HG02973 (cell line): ENCODE measurements around the gene DCC.

ENCODE experiments used
- ATAC-seq: cut with Tn5 transposase; IDR thresholded peaks from one replicate; pipeline ENCODE4 v1.9.1; 2021; ENCODE audit warnings: moderate library complexity; ENCODE audit not compliant: unreplicated experiment

The DCC gene

DNA sequence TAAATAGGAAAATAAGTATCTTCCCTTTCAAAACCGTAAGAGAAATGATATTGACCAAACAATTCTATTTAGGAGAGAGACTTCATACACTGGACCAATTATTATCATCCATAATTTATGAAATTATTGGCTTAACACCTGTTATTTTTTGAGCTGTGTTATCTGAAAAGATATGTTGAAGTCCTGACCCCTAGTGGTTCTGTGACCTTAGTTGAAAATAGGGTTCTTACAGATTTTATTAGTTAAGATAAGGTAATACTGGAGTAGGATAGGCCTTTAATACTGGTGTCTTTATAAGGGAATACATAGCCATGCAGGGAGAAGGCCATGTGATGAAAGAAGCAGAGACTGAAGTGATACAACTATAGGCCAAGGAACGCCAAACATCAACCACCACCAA is 659.6 kb downstream of the DCC start:
- ATAC-seq = no peak

DNA sequence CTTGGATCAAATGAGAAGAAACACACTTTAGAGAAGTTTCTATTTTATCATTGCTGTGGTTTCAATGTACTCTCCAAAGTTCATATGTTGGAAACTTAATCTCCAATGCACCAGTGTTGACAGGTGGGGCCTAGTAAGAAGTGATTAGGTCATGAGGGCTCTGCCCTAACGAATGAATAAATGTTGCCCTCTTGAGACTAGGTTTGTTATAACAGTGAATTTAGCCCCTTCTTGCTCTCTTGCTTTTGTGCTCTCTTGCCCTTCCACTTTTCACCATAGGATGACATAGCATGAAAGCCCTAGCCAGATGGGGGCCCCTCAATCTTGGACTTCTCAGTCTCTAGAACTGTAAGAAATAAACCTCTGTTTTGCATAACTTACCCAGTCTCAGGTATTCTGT is 664.8 kb downstream of the DCC start:
- ATAC-seq = no peak

DNA sequence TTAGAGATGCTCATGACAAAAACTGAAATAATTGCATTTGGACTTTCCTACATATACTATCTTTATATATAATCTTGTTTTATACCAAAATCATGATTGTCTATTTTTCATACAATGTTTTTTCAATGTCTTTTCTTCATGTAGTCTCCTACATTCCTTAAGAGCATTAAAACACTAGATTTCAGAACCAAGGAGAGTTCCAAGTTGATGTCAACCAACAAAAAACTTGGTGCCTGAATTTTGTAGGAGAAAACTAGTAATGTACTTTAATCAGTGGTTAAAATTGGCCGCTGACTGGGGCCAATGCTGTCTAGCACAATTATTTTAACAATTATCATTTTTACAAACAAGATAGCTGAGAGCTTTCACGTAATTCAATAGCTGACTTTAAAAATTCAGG is 678.8 kb downstream of the DCC start:
- ATAC-seq = no peak

DNA sequence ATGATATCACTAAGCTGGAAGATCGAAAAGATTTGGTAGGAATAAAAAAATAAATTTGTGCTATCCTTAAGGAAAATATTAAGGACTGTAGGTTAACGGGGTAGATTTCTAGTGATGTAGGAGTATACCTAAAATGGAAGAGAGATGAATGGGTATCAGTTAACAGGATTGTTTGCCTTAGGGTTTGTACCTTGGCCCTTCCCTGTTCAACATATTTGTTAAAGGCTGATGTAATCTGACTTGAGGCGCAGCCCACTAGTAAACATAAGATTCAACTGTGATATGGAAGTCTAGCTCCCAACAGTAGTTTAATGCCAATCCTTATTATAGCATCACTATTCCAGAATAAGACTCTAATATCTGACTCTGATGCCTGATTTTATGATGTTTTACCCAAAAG is 685.2 kb downstream of the DCC start:
- ATAC-seq = no peak

DNA sequence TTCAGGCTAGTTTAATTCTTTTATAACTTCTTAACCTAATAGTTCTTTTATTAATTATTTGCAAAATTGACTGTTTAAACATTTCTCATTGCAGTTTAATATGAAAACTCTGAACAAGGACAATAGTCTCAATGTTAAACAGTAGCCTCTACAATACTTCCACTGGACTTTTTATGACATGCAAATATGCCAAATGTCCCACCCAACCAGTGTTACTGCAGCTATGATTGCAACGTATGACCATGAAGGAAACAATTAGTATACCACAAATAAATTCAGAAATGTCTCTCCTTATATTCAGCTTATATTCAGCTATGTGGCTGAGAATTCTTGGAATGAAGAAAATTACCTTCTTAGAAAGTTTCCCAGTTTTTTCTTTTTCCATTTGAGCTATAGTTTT is 688.6 kb downstream of the DCC start:
- no peak for ATAC-seq

DNA sequence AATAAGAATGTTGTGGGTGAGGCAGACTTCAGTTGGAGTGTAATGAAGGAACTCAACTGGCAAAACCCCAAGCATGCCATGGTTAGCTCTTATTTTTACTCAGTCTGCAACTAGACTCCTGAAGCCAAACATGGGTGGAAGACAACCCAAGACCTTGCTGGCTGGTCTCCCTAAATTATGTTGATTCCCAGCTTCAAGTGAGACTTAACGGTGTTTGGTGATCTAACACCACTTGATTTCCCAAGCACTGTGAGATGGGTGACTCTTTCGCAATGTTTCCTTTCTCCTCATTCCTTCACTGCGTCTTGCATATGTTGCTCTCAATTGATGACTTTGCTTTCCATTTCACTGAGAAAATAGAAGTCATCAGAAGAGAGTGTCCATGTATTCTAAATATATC is 693.1 kb downstream of the DCC start:
- ATAC-seq = no peak

DNA sequence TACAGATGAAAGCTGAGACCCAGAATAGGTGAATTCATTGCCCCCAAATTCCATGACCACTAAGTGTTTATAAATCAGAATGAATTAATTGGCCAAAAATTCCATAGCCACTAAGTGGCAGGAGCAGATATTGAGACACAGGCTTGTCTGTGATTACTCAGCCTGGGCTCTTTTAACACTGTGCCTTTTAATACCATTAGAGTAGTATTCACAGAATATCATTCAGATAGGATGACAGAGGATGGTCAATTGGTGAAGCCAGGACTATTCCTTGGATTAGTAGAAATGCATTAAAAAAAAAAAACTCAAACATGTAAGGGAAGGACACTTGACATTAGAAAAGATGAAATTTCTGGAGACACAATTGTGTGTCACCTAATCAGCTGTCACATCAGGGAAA is 698.6 kb downstream of the DCC start:
- ATAC-seq = no peak

DNA sequence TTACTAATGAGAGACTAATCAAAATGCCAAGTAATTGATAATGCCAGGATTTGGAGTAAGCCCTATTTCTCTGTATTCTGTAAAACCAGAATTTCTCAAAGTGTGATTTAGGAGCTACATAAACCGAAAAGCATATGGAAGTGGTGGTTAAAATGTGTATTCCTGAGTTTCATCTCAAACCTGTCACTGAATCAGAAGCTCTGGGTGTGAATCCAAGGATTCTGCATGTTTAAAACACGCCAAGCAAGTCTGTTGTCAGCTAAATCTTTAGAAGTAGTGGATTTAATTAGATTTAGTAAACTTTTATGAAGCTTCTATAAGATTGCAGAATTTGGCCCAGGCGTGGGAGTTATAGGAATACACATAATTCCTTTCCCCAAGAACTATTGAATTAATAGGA is 700.3 kb downstream of the DCC start:
- ATAC-seq = no peak

DNA sequence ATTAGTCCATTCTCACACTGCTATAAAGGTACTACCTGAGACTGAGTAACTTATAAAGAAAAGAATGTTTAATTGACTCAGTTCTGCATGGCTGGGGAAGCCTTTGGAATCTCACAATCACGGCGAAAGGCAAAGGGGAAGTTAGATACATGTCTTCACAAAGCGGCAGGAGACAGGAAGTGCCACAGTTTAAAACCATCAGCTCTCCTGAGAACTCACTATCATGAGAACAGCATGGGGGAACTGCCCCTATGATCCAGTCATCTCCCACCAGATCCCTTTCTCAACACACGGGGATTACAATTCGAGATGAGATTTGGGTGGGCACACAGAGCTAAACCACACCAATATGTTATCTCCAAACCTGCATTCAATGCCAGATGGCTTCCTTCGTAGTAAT is 716.1 kb downstream of the DCC start:
- no peak for ATAC-seq

DNA sequence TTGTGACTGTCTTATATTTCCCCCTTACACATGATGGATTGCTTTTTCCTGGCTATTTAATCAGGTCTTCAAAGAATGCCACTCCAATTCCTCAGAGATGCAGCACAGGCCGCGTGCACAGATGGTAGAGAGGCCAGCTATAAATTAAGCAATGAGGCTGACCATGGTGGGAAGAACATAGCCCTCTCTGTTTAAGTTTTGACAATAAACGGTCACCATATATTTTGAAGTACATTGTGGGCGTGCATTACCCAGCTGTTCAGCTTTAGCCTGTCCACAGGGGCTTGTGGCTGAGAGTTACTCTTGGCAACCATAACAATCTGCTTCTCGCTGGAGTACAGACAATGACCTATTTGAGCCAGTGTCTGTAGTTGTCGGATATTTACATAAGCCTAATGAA is 730.8 kb downstream of the DCC start:
- no peak for ATAC-seq

DNA sequence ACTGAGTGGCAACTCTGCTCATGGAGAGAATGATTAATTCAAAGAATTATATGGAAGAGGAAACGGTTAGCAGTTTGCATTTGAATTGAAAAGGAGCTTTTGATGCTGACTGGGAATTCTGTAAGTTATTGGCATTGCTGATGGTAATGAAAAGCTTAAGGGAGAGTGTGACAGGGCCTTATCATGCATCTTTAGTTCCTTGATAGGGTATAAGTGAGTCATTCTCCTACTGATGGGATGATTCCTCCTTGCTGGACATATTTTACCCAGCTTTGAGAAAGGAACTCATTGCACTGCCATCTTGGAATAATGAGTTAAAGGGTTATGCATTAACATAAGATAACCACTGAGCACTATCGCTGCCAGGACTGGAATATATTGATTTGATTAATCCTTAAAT is 740.7 kb downstream of the DCC start:
- ATAC-seq = no peak

DNA sequence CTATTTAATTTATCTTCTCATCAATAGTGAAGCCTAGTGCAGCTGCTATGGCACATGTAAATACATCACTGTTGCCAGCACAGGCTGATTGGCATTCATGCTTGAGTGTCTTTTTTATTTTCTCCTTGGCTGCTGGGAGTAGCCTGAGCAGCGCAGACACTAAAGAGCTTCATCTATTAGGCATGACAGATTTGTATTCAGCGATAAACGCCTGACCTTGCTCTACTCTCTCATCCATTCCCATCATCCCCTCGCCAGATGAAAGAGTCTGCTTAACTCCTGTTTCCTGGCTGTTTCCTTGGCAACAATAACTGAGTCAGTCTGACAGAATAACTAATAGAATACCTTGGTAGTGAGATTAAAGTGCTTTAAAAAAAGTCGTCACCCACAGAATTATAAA is 753.6 kb downstream of the DCC start:
- ATAC-seq = no peak

DNA sequence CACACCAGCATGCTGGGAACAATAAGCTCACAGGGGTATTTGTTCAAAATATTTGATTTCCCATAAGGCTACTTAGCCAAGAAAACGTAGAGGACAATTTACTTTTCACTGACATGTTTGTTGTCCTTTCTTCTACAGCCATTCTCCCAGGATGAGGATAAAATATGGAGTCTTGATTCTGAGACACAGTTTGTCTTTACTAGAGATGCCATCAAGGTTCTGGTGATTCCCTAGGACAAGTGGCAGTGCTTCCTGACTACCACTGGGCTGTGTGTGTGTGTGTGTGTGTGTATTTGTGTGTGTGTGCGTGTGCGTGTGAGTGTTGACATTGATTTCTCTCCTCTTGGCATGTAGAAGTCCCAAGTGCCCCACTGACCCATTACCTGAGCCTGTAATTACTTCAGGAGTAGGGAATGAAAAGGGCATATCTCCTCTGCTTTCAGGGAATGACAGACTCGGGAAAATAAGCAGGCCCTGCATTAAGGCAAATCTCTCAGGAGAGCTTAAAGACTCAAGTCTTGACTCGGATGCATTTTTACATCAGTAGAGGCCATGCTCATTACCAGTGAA is 761.6 kb downstream of the DCC start:
- no peak for ATAC-seq

DNA sequence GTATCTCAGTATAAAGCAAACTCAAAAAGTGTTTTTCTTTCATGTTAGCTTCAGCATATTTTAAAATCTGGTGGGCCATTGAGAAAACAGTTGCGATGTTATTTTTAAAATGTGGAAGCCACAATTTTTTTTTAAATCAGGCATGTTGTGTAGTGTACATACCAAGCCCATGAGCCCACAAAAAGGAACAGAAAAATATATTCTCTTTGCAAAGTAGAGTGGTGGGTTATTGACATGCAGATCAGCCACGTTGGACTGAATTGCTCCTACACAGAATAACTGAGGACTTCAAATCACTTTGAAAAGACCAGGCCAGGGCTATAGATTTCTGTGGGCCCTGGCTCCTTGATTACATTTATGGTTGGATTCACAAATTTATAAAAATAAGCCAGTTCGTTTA is 774.4 kb downstream of the DCC start:
- ATAC-seq = no peak

DNA sequence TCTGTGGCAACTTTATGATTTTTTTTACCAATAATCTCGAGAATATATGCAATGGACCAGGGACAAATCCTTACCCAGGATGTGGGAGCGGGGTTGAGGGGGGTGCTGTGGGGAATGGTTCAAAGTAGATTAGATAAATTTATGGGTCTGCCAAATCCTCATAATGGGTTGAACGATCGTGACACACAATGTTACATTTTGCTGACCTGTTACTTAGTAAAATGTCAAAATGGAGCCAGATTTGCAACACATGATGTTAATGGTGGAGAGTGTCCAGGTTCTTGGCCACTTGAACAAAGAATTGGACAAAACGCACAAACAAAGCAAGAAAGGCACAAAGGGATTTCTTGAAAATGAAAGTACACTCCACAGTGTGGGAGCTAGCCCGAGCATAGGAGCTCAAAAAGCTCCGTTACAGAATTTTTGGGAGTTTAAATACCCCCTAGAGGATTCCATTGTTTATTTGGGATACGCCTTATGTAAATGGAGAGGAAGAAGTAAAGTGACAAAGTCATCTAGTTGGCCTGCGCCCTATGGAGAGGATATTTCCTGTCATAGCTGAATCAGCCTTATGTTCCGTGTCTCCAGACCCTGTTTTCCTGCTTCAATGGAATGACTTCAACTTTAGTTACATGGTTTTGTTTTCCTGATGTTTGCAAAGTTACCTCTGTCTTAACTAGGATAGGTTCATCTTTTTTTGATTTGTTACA is 776.0 kb downstream of the DCC start:
- no peak for ATAC-seq

DNA sequence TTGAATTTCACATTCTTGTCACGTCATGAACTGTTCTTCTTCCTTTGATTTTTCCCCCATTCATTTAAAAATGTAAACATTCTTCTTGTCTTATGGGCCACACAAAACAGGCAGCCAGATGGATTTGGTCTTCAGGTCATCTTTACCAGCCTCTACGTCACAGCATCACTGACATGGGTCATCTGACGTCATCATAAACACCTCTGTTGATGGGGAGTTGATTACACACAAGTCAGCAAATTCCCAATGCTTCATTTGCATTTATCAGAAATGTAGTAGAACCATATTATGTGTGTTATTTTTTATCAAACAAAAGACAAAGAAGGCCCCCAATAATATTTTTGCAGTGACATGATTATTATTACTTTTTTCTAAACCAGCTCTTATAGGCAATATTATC is 777.9 kb downstream of the DCC start:
- ATAC-seq = no peak

DNA sequence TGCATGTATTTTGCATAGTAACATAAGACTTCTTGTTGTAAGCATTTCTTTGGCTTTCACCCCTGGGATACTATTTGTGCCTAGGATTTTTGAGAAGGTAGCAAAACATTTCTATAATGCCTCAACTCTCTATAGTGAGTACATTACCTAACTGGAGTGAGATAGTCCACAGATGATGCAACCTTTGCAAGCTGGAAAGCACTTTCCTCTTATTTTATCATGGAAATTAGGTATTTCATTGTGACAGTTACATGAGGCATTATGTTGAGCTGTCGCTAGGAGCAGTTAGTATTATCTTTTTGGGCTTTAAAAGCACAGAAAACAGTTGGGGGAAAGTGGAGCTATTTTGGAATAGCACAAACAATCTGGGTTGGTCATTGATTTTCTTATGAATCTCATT is 786.2 kb downstream of the DCC start:
- no peak for ATAC-seq

DNA sequence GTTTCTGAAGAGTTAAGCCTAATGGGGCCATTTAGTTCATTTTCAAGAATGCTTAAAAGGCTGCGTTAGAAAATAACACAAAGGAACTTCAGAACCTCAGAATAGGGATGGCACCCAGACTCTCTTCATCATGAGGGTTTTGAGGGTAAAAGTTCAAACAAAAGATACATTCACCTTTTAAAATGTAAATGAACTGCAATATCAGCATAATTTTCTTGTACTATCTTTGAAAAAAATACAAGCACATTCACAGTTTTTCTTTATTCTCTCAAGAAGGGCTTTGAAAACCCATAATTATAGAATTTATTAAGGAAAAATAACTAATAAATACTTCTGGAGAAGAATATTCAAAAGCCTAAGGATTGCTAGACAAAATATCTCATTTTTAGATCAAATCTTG is 791.0 kb downstream of the DCC start:
- no peak for ATAC-seq

DNA sequence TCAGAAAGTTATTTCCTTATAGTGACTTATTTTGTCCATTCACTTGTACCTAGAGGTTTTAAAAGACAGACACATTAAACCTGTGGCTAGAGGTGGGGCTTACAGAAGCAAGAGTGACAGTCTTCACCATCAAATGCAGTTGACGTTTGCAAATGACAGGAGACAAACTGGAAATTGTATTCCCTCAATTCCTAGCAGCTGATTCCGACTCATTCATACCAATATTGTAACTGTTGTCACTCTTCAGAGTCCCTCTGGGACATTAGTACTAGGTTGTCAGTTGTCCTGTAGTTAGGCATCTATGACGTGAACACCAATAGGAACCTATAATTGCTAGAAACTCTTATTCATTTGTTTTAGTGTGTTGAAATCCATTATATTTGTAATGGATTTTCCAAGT is 794.7 kb downstream of the DCC start:
- no peak for ATAC-seq

DNA sequence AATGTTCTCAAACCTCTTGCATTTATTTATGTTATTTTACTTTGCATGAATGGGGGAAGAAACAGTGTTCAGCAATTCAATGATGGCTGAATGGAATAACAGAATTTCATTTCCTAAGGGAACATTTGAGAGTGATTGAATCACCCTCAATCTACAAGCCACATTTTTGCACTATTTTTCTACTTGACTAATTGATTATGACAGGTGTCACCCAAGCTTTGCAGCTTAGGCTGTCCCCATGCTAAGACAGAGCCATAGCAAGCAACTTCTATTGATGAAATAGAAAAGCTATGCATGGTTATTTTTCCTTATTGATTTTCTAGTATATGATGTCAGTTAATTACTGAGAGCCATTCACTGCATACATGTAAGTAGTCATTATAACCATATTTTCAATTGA is 795.7 kb downstream of the DCC start:
- no peak for ATAC-seq

DNA sequence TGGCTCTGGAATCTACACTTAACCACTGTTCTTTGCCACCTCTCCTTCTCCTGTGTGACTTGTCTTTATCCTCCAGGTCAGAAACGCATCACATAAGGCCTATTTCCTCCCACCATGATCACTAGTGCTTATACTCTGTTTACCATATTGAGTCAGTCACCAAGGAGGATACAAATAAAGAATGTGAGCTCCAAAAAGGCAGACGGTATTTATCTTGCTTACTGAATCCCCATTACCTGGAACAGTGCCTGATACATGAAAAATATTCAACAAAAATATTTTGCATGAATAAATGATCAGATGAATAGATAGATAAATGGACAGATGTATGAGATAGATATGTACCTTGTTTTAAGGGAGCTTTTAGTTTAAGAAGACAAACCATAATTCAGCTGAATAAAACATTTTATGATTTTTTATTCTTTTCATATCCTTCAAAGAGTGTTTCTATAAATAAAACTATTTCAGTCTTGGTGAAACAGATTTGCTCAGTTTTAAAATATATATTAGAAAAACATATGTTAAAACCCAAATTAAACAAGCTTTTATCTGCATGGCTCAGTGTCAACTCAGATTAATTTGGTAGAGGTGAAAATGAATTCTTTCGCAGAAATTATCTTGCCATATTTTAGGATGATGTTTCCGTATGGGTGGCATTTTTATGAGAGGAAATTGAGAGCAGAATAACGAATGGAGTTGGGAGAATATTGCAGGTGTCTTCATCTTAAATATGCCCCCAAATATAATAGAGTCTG is 799.9 kb downstream of the DCC start:
- ATAC-seq = no peak

DNA sequence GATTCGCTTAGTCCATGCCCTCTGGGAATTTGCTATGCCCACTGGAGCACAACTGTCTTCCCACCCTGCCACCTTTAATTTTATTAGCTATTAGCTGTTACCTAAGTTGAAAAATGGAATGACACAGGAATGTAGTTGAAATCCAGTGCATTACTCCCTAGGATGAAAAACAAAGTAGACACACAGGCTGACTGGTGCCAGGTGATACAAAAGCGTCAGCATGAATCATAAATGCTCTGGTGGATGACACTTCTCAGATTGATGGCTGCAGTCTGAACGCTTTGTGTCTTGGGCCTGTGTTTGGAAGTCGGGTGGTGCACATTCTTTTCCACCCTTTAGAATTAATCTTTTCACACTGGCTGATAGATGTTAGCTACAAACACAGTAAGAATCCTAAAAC is 802.0 kb downstream of the DCC start:
- ATAC-seq = no peak

DNA sequence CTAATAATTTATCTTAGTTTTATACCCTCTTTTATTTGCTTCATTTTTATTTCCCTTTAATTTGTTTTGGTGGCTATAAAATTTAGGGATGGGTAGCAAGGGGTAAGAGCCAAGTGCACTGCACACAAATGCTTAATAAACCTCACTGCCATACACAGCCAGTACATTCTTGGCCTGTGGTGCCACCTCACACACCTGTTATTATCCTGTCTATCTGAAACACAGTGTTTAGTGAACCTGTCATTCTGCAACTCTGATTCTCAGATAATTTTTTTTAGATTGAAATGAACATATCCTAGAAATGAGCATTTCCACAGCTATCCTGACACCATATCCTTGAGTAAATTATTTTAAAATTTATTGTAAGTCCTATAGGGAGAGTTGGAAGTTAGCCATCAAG is 807.5 kb downstream of the DCC start:
- no peak for ATAC-seq
